Neural progenitor cell (in vitro differentiated cells): ENCODE measurements around the gene ARHGAP28.

Experiments used
- EZH2 ChIP-seq: fragments of 200-600 bp; sonication (generic); IDR thresholded peaks from 2 replicates; pipeline ENCODE4 v1.6.1; 2017; ENCODE audit warnings: antibody characterized with exemption, mild to moderate bottlenecking, moderate library complexity
- EZH2phosphoT487 ChIP-seq: fragments of 200-600 bp; sonication (generic); IDR thresholded peaks from 2 replicates; pipeline ENCODE4 v1.6.1; 2017; ENCODE audit warnings: antibody characterized with exemption
- TF ChIP-seq, protein P1 (sequence below): fragments of 200-600 bp; sonication (generic); IDR thresholded peaks from 2 replicates; pipeline ENCODE4 v1.5.1; 2017; ENCODE audit warnings: antibody characterized with exemption, mild to moderate bottlenecking

DNA sequence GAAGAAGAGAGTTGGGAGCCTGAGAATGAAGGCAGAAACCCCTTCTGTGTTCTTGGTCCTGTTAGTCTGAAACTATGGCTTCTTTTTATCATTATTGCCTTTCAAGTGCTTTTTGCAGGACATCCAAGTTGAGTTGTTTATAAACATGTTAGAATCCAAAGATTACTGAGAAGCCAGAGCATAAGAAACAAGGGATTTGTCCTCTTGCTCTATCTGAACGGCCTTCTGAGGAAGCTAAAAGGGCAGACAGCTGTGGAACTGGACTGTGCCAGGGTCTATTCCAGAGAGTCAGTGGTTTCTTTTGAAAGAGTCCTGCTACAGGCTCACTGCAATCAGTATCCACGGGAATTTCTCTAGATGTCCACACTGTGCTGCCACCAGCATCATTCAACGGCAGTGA is 86.6 kb downstream of the ARHGAP28 start:
- TF ChIP-seq, protein P1, sequence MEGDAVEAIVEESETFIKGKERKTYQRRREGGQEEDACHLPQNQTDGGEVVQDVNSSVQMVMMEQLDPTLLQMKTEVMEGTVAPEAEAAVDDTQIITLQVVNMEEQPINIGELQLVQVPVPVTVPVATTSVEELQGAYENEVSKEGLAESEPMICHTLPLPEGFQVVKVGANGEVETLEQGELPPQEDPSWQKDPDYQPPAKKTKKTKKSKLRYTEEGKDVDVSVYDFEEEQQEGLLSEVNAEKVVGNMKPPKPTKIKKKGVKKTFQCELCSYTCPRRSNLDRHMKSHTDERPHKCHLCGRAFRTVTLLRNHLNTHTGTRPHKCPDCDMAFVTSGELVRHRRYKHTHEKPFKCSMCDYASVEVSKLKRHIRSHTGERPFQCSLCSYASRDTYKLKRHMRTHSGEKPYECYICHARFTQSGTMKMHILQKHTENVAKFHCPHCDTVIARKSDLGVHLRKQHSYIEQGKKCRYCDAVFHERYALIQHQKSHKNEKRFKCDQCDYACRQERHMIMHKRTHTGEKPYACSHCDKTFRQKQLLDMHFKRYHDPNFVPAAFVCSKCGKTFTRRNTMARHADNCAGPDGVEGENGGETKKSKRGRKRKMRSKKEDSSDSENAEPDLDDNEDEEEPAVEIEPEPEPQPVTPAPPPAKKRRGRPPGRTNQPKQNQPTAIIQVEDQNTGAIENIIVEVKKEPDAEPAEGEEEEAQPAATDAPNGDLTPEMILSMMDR: no peak
- no peak for TF ChIP-seq EZH2
- TF ChIP-seq EZH2phosphoT487: no peak
